ENCODE results near the gene NCAN.

GRCh38 chr19:19297759-19298158 lies 86.0 kb downstream of the NCAN start:
- TF ChIP-seq CTCF (IDR thresholded peaks at IDR 0.05; ENCODE audit: insufficient read depth, low read length, poor library complexity, severe bottlenecking) = no peak
- TF ChIP-seq EZH2phosphoT487 (conservative IDR thresholded peaks at IDR 0.05; ENCODE audit: low read length) = no peak
